A673 (cell line): Measurements from ENCODE around the gene KIR2DL1.
"Not testable (repeated sequence)": the region's sequence is repeated elsewhere in the genome, so short reads cannot be mapped to it uniquely, and the experiment has no call there.

ENCODE experiments used
- CTCF ChIP-seq: fragments of 300-800, 200-600 bp; sonication (generic); conservative IDR thresholded peaks from 2 replicates; pipeline ENCODE4 v1.5.1; 2017; ENCODE audit warnings: low read depth, mild to moderate bottlenecking, antibody characterized with exemption, low read length, moderate library complexity, mixed read lengths
- EZH2 ChIP-seq: fragments of 200-600 bp; sonication (generic); IDR thresholded peaks from 2 replicates; pipeline ENCODE4 v1.6.1; 2017; ENCODE audit warnings: borderline replicate concordance, low read depth, mild to moderate bottlenecking, mixed read lengths, antibody characterized with exemption, low read length; ENCODE audit not compliant: poor library complexity, severe bottlenecking

GRCh38 chr19:54756204-54757110 is 13.1 kb upstream of the KIR2DL1 start:
- not testable (repeated sequence) for TF ChIP-seq CTCF, EZH2
